Coronary artery (tissue), 2 donors: Measurements from ENCODE around the gene SESN3.

Source experiments
- DNase-seq: peaks from one replicate; pipeline ENCODE4 v3.0.0-alpha.2; 2017; ENCODE audit warnings: low spot score
- H3K27ac ChIP-seq, 2 donors: fragments of 200-600 bp; sonication (generic); one replicate each; pipeline ENCODE4 v1.5.1; 2016 to 2019
- H3K4me3 ChIP-seq: fragments of 200-600 bp; sonication (generic); 2 replicates; pipeline ENCODE4 v1.5.1; 2016; ENCODE audit warnings: mild to moderate bottlenecking, moderate library complexity
- CTCF ChIP-seq: fragments of 200-600 bp; sonication (generic); IDR thresholded peaks from one replicate; pipeline ENCODE4 v1.5.1; 2019; ENCODE audit warnings: antibody characterized with exemption

The SESN3 gene

GRCh38 chr11:95145430-95146060 lies 85.5 kb downstream of the SESN3 start:
- TF ChIP-seq CTCF: no peak
- no peak overlapping the region for H3K27ac ChIP-seq
- H3K4me3 ChIP-seq: no peak overlapping the region
- DNase-seq: no peak

GRCh38 chr11:95144313-95145235 lies 86.4 kb downstream of the SESN3 start:
- no peak for TF ChIP-seq CTCF
- no peak overlapping the region for H3K4me3 ChIP-seq

GRCh38 chr11:95143106-95143681 lies 87.8 kb downstream of the SESN3 start:
- Histone ChIP-seq H3K27ac (no peak overlapping the region), H3K4me3 (no peak overlapping the region)
- DNase-seq: no peak
- no peak for TF ChIP-seq CTCF

More at GRCh38 chr11:95144313-95145235, 86.4 kb downstream of the SESN3 start:
- DNase-seq: no peak
- H3K27ac ChIP-seq: no peak overlapping the region

- DNase-seq: no peak
- no peak for TF ChIP-seq CTCF
- H3K4me3 ChIP-seq: no peak overlapping the region
- no peak overlapping the region for H3K27ac ChIP-seq
Observed at GRCh38 chr11:95142431-95142830, 88.6 kb downstream of the SESN3 start.

GRCh38 chr11:95140397-95141033 lies 90.5 kb downstream of the SESN3 start:
- no peak overlapping the region for H3K27ac ChIP-seq
- no peak overlapping the region for H3K4me3 ChIP-seq
- no peak for TF ChIP-seq CTCF
- DNase-seq: no peak

GRCh38 chr11:95138448-95138847 lies 92.6 kb downstream of the SESN3 start:
- no peak overlapping the region for H3K4me3 ChIP-seq
- TF ChIP-seq CTCF: no peak
- no peak overlapping the region for H3K27ac ChIP-seq
- no peak for DNase-seq
